Superior temporal gyrus (tissue), 1 donor: ENCODE data around the gene OR6P1.

Experiments used
- DNase-seq: peaks from one replicate; pipeline ENCODE4 v3.0.0-alpha.2; 2016; ENCODE audit errors: extremely low spot score

OR6P1 gene

DNA sequence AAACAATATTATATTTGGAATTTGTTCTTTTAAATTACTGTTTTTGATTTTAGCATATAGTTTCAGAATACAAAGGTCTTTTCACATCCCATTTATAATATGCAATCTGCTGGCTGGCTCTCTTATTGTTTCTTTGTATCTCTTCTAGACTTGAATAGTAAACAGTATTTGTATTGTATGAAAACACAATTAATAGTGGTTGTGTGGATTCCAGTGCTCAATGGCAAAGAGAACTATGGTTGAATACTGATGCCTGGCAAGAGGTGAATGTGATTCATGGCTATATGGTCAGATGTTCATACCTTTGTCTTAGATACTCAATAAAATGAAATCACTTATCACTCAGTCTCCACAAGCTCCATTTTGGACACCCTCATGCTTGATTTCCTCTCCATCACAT, 53.4 kb downstream of the OR6P1 start:
- DNase-seq = peak; percentile 69
